GM18502 (cell line): Measurements from ENCODE around the gene C17orf114.

ENCODE experiments used
- ATAC-seq: cut with Tn5 transposase; IDR thresholded peaks from one replicate; pipeline ENCODE4 v1.9.1; 2021; ENCODE audit warnings: mild to moderate bottlenecking; ENCODE audit not compliant: unreplicated experiment, poor library complexity

Gene C17orf114

DNA sequence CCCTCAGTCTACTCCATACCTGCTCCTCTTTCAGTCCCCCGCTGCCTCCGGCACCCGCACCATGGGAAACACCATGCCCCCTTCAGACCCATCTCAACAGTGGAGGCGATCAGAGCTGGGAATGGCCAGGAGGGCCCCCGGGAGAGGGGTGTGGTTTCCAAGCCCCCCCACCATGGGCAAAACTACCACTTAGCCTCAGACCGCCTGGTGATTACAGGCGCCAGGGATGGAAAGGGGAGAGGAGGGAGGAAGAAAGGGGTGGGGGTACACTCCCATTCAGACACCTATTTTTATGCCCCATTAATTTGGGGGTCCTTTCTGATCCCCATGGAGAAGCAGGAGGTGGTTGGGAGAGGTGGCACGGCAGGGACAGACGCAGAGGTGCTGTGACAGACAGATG lies at the start of gene C17orf114:
C17orf114 (minus strand) TSS at position 101 of the 400 bp plus-strand sequence.
- ATAC-seq: no peak

DNA sequence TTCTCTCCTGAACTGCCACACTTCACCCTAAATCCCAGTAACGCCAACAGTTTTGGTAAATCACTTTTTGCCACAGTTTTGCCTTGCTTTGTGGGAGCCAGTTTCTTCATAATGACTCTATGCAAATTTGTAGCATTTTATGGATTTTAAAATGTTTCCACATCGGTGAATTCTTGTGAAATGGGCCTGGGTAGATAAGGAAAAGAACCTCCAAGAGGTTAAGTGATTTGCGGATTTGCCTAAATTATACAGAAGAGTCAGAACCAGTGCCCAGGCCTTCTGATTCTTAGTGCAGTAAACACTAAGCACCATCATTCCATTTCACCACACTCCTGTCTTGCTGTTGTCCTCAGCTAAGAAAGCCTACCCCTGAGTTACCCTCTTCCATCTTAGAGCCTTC lies 49.0 kb upstream of the C17orf114 start:
- ATAC-seq: no peak

- ATAC-seq: no peak
These were observed 48.1 kb upstream of the C17orf114 start for GRCh38 chr17:4850246-4850645.

DNA sequence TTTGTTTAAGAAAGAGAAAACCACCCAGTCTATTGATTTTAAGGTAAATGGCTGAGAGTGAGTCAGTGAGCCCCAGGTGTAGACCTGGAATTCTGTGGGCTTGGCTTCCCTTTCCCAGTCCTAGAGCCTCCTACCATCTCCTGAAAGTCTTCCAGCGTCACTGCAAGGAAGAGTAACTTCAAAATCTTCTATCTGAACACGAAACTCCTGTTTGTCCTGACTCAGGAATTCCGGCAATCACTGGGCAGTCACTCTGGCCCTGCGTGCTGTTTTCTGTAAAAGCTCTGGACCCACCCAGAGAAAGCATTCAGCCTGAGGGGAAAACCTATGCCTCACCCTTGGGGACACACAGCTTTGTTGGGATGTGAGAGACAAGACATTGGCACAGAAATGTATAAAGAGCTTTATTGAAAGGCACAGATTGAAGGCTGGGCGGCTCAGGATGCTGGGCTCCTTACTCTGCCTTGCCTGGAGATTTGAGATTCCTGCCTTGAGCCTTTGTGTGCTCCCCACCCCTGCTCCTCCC lies 46.9 kb upstream of the C17orf114 start:
- ATAC-seq: no peak

- ATAC-seq: no peak
These were observed 44.7 kb upstream of the C17orf114 start for GRCh38 chr17:4846635-4847390.

DNA sequence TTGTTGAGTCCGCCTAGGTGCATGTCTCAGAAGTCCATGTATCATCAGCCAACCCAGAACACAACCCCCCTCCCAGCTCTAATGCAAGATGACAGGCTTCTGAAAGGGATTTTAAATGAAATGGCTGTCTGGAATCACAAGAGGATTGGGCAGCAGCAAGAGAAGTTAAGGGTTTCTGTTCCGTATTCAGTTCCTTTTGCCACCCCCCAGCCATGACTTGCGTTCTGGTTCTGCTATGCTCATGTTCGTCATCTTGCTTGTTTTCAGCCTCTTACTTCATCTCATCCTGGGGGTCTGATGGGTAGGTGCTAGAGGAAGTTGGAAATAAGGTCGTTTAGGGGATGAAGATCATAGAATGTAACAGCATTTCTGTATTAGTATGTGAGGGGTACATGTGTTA lies 43.0 kb upstream of the C17orf114 start:
- ATAC-seq: no peak

DNA sequence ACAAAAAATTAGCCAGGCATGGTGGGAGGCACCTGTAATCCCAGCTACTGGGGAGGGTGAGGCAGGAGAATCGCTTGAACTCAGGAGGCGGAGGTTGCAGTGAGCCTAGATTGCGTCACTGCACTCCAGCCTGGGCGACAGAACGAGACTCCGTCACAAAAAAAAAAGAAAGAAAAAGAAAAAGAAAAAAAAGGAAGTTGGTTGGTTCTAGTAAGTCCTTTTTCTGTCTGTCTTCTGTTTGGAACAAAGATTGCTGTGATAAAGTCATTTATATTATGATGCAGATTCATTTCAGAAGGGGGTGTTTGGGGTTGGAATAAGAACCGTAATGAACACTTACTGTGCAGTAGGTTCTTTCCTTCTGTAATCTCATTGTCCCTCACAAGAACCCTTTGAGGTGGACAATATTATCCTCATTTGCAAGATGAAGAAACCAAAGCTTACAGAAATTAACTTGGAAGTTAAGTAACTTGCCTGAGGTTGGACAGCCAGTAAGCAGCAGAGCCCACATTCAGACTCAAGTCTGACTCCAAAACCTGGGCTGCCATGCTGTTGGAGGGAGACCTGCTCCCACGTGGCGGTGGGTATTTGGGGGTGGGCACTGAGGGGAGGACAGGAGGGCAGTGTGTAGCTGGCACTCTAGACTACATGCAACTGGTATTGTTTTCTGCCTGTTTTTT lies 41.3 kb upstream of the C17orf114 start:
- ATAC-seq: no peak

- ATAC-seq: no peak
These were observed 40.2 kb upstream of the C17orf114 start for GRCh38 chr17:4842376-4842775.

GRCh38 chr17:4840893-4841242 lies 38.7 kb upstream of the C17orf114 start:
- ATAC-seq: no peak

DNA sequence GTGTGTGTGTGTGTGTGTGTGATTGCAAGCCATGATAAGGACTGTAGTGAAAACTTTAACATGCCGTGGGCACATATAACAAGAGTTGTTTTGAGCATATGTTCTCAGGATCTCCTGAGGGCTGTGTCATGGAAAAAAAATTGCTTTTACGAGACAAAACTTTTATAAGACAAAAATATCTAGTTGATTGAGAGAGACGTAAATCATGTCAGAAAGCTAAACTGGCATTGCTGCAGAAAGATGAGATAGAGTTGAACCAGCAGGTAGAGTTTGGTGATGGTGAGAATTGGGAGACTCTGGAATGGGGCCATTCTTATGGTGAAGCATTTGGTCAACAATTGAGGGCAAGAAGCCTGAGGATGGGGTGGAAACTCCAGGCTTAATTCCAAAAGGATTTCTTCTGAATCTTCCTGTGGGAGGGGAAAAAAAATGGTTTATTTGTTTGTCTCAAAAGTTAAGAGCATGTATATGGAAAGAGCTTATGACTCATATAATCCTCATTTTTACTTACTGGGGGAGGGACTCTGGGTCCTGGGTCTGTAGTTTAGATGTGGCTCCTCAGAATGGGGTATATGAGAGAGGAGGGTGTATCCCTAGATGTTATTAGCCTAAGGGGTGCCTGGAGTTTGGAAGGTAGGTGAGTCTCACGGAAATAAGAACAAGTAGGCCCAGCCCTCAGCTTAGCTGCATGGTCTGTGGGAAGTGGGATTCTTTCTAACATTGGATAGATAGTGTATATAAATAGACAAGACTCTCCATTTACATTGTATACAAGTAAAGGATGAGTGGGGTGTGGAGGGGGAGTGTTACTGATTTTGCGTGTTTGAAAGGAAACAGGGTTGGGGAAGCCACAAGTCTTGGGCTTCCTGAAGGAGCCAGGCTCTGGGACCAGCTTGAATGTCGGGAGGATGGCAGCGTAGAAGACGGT lies 38.1 kb upstream of the C17orf114 start:
- no peak for ATAC-seq

DNA sequence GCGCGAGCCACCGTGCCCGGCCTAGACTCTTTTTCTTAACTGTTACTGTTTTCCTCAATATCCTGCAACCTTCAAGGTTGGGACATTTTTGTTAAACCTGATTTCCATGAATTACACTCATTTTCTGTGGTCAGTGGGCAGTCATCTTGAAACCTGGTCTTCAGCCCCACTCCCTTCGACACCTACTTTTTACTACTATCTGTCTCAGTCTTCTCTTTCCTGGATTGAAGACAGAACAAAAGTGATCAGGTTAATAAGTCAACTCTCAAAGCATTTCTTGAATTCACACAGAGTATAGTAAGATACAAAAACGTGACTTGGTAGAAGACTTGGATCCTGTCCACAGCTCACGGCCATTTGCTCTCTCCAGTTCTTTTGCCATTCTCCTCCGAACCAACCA lies 37.1 kb upstream of the C17orf114 start:
- ATAC-seq: no peak

GRCh38 chr17:4838309-4838785 lies 36.2 kb upstream of the C17orf114 start:
- no peak for ATAC-seq

- no peak for ATAC-seq
These were observed 35.6 kb upstream of the C17orf114 start for GRCh38 chr17:4837471-4838308.

GRCh38 chr17:4836221-4836620 lies 34.1 kb upstream of the C17orf114 start:
- ATAC-seq: no peak

GRCh38 chr17:4834681-4835020 lies 32.5 kb upstream of the C17orf114 start:
- ATAC-seq: no peak

DNA sequence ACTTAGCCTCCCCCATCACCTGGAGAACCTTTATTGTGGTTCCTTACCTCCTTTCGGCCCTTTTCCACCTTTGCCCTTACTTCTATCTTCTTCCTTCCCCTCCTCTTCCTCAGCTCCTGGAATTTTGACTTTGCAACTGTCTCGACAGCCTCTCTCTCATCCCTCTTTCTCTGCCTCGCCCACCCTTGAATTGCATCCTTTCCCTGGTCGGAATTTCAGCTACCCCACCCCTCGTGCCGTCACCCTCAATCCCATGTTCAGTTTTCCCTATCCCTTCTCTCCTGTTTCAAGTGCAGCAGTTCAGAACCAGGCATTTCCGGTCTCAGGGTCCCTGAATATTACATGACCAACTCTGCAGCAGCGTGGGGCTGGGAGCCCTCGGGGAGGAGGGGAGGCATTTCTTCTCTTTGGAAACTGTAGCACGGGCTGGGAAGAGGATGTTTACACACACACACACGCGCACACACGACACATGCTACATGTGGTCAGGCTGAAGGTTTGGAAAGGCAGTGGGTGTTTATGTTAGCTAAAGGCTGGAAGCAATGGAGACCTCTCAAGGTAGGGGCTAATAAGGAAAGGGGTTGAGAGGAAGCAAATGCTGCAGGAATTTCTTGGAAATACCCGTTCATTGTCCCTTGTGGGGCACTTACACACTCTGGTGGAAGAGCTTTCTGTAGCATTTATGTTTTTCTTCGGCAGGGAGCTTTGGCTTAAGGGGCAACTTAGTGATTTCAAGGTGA lies 32.0 kb upstream of the C17orf114 start:
- ATAC-seq: no peak

- peak; percentile 87 for ATAC-seq
These were observed 31.2 kb upstream of the C17orf114 start, which contains the start of gene MINK1 for GRCh38 chr17:4833178-4833940. MINK1 (plus strand) TSS chr17:4833340; CDS start chr17:4833584, 244 bp downstream.

DNA sequence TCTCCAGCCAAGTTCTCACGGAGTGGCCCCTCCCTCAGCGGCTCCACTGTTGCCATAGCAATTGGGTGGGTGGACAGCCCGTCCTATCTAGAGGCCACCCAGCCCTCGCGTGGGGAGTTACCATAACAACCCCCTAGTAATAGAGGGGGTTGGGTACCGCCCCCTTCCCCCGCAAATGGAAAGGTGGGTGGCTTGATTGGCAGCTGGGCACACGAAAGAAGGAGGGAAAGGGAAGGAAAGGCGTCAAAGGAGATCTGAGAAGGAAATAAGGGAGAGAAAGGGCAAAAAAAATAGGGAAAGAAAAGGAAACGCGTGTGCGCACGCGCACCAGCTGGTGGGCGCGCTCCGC lies 30.7 kb upstream of the C17orf114 start:
- ATAC-seq: peak; percentile 25
